CD4-positive, CD25-positive, alpha-beta regulatory T cell (primary cell): ENCODE measurements around the gene PRKAG1. TPM values are rescaled to one million over a fixed set of nuclear protein-coding genes. Genes with fewer than 3 reads are reported as not detected.

Source experiments
- ATAC-seq, 2 donors: fragments of 150-1000 bp; cut with Tn5 transposase; one replicate each; pipeline ENCODE4 v1.10.0; 2021; ENCODE audit warnings: low read depth in 2 of 2, moderate number of reproducible peaks in 2 of 2, moderate library complexity in 1 of 2
- DNase-seq, 3 donors: peaks; one replicate each; pipeline versions ENCODE4 v3.0.0 to v3.0.0-alpha.2; 2012 to 2022; ENCODE audit warnings: mixed read lengths in 1 of 3
- H3K27ac ChIP-seq: one replicate; pipeline ENCODE4 v1.7.0; 2013; ENCODE audit warnings: mild to moderate bottlenecking, low read length; ENCODE audit not compliant: insufficient read depth, poor library complexity, severe bottlenecking
- H3K27me3 ChIP-seq: one replicate; pipeline ENCODE4 v1.7.0; 2013; ENCODE audit warnings: low read length; ENCODE audit not compliant: control insufficient read depth, insufficient read depth
- H3K36me3 ChIP-seq: one replicate; pipeline ENCODE4 v1.7.0; 2013; ENCODE audit warnings: mild to moderate bottlenecking, low read length, moderate library complexity; ENCODE audit not compliant: control insufficient read depth, insufficient read depth
- H3K4me1 ChIP-seq: 2 replicates; pipeline ENCODE4 v1.7.0; 2013; ENCODE audit warnings: mild to moderate bottlenecking, low read length; ENCODE audit not compliant: insufficient read depth, control insufficient read depth, poor library complexity, severe bottlenecking
- H3K4me3 ChIP-seq: one replicate; pipeline ENCODE4 v1.7.0; 2013; ENCODE audit warnings: low read depth, mild to moderate bottlenecking, low read length, moderate library complexity
- H3K9me3 ChIP-seq, 2 experiments: 1 replicate in 1 of 2; 2 replicates in 1 of 2; pipeline ENCODE4 v1.7.0; 2013; ENCODE audit warnings: low read length in 2 of 2, mild to moderate bottlenecking in 1 of 2, moderate library complexity in 1 of 2; ENCODE audit not compliant: control insufficient read depth in 2 of 2
- H3K27ac Mint-ChIP-seq, 3 donors: one replicate each; pipeline ENCODE4 v1.8.0; 2020 to 2022; ENCODE audit warnings: mild to moderate bottlenecking in 3 of 3, mixed read lengths in 3 of 3, moderate library complexity in 2 of 3
- H3K27me3 Mint-ChIP-seq: one replicate; pipeline ENCODE4 v1.8.0; 2022; ENCODE audit warnings: mild to moderate bottlenecking, mixed read lengths
- H3K36me3 Mint-ChIP-seq: one replicate; pipeline ENCODE4 v1.8.0; 2020; ENCODE audit warnings: mixed read lengths
- H3K4me1 Mint-ChIP-seq, 4 donors: one replicate each; pipeline ENCODE4 v1.8.0; 2020 to 2022; ENCODE audit warnings: mixed read lengths in 4 of 4, mild to moderate bottlenecking in 1 of 4
- H3K4me3 Mint-ChIP-seq, 4 donors: one replicate each; pipeline ENCODE4 v1.8.0; 2020 to 2022; ENCODE audit warnings: mild to moderate bottlenecking in 4 of 4, mixed read lengths in 4 of 4, moderate library complexity in 3 of 4
- H3K9me3 Mint-ChIP-seq, 7 donors: one replicate each; pipeline ENCODE4 v1.8.0; 2020 to 2022; ENCODE audit warnings: mixed read lengths in 7 of 7, mild to moderate bottlenecking in 3 of 7, moderate library complexity in 2 of 7
- polyA plus RNA-seq, 4 donors: library from polyadenylated mRNA; unstranded; fragments of 300-500 nt; fragmentation: Illumina TruSeq; gene quantifications; one replicate each; pipeline ENCODE4 v1.2.3, GENCODE V29; 2021
- total RNA-seq: library from RNA; stranded (reverse); gene quantifications from one replicate; pipeline ENCODE4 v1.2.3, GENCODE V29; 2022

The PRKAG1 gene
- total and polyA plus RNA-seq, 5 donors from 2014 or later, result 51.3 to 83.8 (median 64.0) TPM

GRCh38 chr12:49054096-49054495 lies 35.5 kb upstream of the PRKAG1 start:
- H3K36me3 Mint-ChIP-seq, result peaks cover 35% of the 10 kb centered on the region
- H3K4me3 Mint-ChIP-seq, result no peak overlapping the region
- H3K27me3 Mint-ChIP-seq, result peaks cover under 1% of the 10 kb centered on the region
- peaks cover 15 to 72% (median 47%) of the 10 kb centered on the region in 4 donors for H3K4me1 Mint-ChIP-seq
- ATAC-seq (no peak), DNase-seq (no peak)
- peaks cover 44% of the 10 kb centered on the region for H3K4me1 ChIP-seq
- peaks cover 59% of the 10 kb centered on the region for H3K36me3 ChIP-seq
- no peaks in the 10 kb centered on the region for H3K9me3 Mint-ChIP-seq
- no peaks in the 10 kb centered on the region for H3K9me3 ChIP-seq
- no peak overlapping the region for H3K4me3 ChIP-seq
- no peak overlapping the region for H3K27ac ChIP-seq
- H3K27ac Mint-ChIP-seq, result no peak overlapping the region
- H3K27me3 ChIP-seq, result no peaks in the 10 kb centered on the region

- no peak for DNase-seq
- no peaks in the 10 kb centered on the region for H3K9me3 ChIP-seq
- H3K4me1 Mint-ChIP-seq, result peaks cover 10 to 59% (median 37%) of the 10 kb centered on the region in 4 donors
- H3K36me3 Mint-ChIP-seq, result peaks cover 48% of the 10 kb centered on the region
- H3K27ac ChIP-seq, result no peak overlapping the region
- no peaks in the 10 kb centered on the region for H3K27me3 Mint-ChIP-seq
- no peaks in the 10 kb centered on the region for H3K9me3 Mint-ChIP-seq
- no peak overlapping the region for H3K27ac Mint-ChIP-seq
- no peaks in the 10 kb centered on the region for H3K27me3 ChIP-seq
- ATAC-seq, result no peak
- no peak overlapping the region for H3K4me3 ChIP-seq
- H3K36me3 ChIP-seq, result peaks cover 74% of the 10 kb centered on the region
- peak overlapping the region in 1 of 4 donors; percentile 19 for H3K4me3 Mint-ChIP-seq
- peaks cover 30% of the 10 kb centered on the region for H3K4me1 ChIP-seq
Measured at GRCh38 chr12:49052451-49053208, 34.1 kb upstream of the PRKAG1 start.

GRCh38 chr12:49051777-49052438 lies 33.3 kb upstream of the PRKAG1 start:
- H3K27ac Mint-ChIP-seq, result no peak overlapping the region
- no peak for ATAC-seq
- peak overlapping the region in 1 of 4 donors; percentile 19 for H3K4me3 Mint-ChIP-seq
- no peaks in the 10 kb centered on the region for H3K9me3 Mint-ChIP-seq
- H3K4me3 ChIP-seq, result no peak overlapping the region
- peaks cover 22% of the 10 kb centered on the region for H3K4me1 ChIP-seq
- no peaks in the 10 kb centered on the region for H3K9me3 ChIP-seq
- no peaks in the 10 kb centered on the region for H3K27me3 Mint-ChIP-seq
- DNase-seq, result no peak
- H3K36me3 Mint-ChIP-seq, result peaks cover 50% of the 10 kb centered on the region
- peaks cover 10 to 52% (median 30%) of the 10 kb centered on the region in 4 donors for H3K4me1 Mint-ChIP-seq
- H3K36me3 ChIP-seq, result peaks cover 78% of the 10 kb centered on the region
- no peaks in the 10 kb centered on the region for H3K27me3 ChIP-seq
- H3K27ac ChIP-seq, result no peak overlapping the region

GRCh38 chr12:49051373-49051764 lies 32.8 kb upstream of the PRKAG1 start:
- peaks cover 17% of the 10 kb centered on the region for H3K4me1 ChIP-seq
- no peaks in the 10 kb centered on the region for H3K27me3 Mint-ChIP-seq
- no peak overlapping the region for H3K4me3 Mint-ChIP-seq
- H3K9me3 Mint-ChIP-seq, result no peaks in the 10 kb centered on the region
- H3K27ac Mint-ChIP-seq, result no peak overlapping the region
- H3K27me3 ChIP-seq, result no peaks in the 10 kb centered on the region
- H3K27ac ChIP-seq, result no peak overlapping the region
- peaks cover 53% of the 10 kb centered on the region for H3K36me3 Mint-ChIP-seq
- peaks cover 6 to 46% (median 24%) of the 10 kb centered on the region in 4 donors for H3K4me1 Mint-ChIP-seq
- no peaks in the 10 kb centered on the region for H3K9me3 ChIP-seq
- peaks cover 83% of the 10 kb centered on the region for H3K36me3 ChIP-seq
- no peak for ATAC-seq
- DNase-seq, result no peak
- no peak overlapping the region for H3K4me3 ChIP-seq

GRCh38 chr12:49050507-49051372 lies 32.2 kb upstream of the PRKAG1 start:
- ATAC-seq, result no peak
- Histone ChIP-seq H3K9me3 (no peaks in the 10 kb centered on the region), H3K36me3 (peaks cover 89% of the 10 kb centered on the region), H3K4me1 (peaks cover 11% of the 10 kb centered on the region), H3K4me3 (no peak overlapping the region), H3K27me3 (no peaks in the 10 kb centered on the region), H3K27ac (no peak overlapping the region)
- Mint-ChIP-seq H3K36me3 (peaks cover 55% of the 10 kb centered on the region), H3K27ac (no peak overlapping the region), H3K27me3 (no peaks in the 10 kb centered on the region), H3K4me3 (no peak overlapping the region), H3K4me1 (peaks cover under 1 to 40% (median 18%) of the 10 kb centered on the region in 4 donors), H3K9me3 (no peaks in the 10 kb centered on the region)
- no peak for DNase-seq

GRCh38 chr12:49049566-49050224 lies 31.1 kb upstream of the PRKAG1 start:
- Histone ChIP-seq H3K36me3 (peaks cover 93% of the 10 kb centered on the region), H3K27ac (no peak overlapping the region), H3K9me3 (no peaks in the 10 kb centered on the region), H3K4me3 (no peak overlapping the region), H3K27me3 (no peaks in the 10 kb centered on the region), H3K4me1 (peaks cover 3% of the 10 kb centered on the region)
- ATAC-seq (no peak), DNase-seq (no peak)
- H3K27me3 Mint-ChIP-seq, result no peaks in the 10 kb centered on the region
- H3K4me3 Mint-ChIP-seq, result no peak overlapping the region
- peaks cover 0 to 30% (median 8%) of the 10 kb centered on the region in 4 donors for H3K4me1 Mint-ChIP-seq
- no peaks in the 10 kb centered on the region for H3K9me3 Mint-ChIP-seq
- H3K27ac Mint-ChIP-seq, result no peak overlapping the region
- H3K36me3 Mint-ChIP-seq, result peaks cover 51% of the 10 kb centered on the region

GRCh38 chr12:49048953-49049352 lies 30.4 kb upstream of the PRKAG1 start:
- no peaks in the 10 kb centered on the region for H3K9me3 ChIP-seq
- no peak overlapping the region for H3K27ac ChIP-seq
- ATAC-seq, result no peak
- peaks cover 91% of the 10 kb centered on the region for H3K36me3 ChIP-seq
- Mint-ChIP-seq H3K36me3 (peaks cover 55% of the 10 kb centered on the region), H3K4me1 (peaks cover 0 to 24% (median 6%) of the 10 kb centered on the region in 4 donors), H3K9me3 (no peaks in the 10 kb centered on the region), H3K27ac (no peak overlapping the region), H3K27me3 (no peaks in the 10 kb centered on the region), H3K4me3 (no peak overlapping the region)
- no peaks in the 10 kb centered on the region for H3K27me3 ChIP-seq
- no peaks in the 10 kb centered on the region for H3K4me1 ChIP-seq
- no peak overlapping the region for H3K4me3 ChIP-seq
- no peak for DNase-seq
